GM12874 (cell line): ENCODE data around the gene DMRTB1.

Source experiments
- TF ChIP-seq, protein P1 (sequence below): IDR thresholded peaks from 2 replicates; pipeline ENCODE4 v1.5.1; 2011; ENCODE audit warnings: low read depth, mild to moderate bottlenecking, control low read depth, low read length, moderate library complexity; ENCODE audit not compliant: insufficient read depth

DMRTB1 gene

DNA sequence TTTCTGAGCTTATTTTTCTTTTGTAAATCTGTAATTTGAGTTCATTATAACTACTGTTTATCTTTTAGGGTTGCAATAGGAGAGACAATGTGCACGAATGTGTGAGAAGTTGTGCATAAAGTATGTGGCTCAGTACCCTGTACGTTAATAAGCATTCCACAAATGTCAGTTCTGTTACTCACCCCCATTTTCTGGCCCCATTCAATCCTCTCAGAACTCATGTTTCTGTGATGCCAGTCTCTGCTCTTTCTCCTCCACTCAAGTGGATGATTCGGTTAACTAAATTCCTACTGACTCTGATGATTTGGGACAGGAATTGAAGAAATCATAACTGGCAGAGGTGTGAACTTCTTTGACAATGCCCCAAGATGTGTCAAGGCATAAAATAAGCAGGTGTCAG, 10.2 kb upstream of the DMRTB1 start:
- TF ChIP-seq, protein P1, sequence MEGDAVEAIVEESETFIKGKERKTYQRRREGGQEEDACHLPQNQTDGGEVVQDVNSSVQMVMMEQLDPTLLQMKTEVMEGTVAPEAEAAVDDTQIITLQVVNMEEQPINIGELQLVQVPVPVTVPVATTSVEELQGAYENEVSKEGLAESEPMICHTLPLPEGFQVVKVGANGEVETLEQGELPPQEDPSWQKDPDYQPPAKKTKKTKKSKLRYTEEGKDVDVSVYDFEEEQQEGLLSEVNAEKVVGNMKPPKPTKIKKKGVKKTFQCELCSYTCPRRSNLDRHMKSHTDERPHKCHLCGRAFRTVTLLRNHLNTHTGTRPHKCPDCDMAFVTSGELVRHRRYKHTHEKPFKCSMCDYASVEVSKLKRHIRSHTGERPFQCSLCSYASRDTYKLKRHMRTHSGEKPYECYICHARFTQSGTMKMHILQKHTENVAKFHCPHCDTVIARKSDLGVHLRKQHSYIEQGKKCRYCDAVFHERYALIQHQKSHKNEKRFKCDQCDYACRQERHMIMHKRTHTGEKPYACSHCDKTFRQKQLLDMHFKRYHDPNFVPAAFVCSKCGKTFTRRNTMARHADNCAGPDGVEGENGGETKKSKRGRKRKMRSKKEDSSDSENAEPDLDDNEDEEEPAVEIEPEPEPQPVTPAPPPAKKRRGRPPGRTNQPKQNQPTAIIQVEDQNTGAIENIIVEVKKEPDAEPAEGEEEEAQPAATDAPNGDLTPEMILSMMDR: no peak

DNA sequence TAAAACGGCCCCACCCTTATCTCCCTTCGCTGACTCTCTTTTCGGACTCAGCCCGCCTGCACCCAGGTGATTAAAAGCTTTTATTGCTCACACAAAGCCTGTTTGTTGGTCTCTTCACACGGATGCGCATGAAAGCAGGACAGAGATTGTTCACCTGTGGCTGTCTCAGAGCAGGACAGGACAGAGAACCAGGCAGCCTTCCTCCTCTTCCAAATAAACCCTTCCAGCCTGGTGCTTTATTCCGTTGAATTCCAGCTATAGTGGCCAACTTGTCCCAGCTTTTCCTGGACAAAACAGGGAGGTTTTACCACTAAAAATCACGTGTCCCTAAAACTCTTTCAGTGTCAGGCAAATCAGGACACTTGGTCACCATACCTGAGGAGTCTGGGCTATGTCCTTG, 9.5 kb upstream of the DMRTB1 start:
- TF ChIP-seq, protein P1: no peak

DNA sequence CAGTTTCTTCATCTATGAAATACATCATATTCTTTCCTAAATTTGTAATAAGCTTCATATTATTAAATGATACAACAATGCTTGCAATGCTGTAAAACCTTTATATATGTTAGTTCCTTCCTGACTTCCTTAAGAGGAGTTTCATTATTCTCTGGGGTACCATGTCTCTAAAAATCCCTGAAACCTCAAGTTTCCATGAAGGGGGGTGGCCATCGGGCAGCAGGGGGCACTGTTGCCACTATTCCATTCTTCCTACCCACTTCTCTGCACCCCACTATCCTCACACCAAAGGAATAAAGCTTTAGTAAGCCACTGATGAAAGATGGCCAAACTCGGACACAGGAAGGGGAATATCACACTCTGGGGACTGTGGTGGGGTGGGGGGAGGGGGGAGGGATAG, 9.0 kb upstream of the DMRTB1 start:
- TF ChIP-seq, protein P1: peak; percentile 25; the same call in 1 of the 2 replicates

DNA sequence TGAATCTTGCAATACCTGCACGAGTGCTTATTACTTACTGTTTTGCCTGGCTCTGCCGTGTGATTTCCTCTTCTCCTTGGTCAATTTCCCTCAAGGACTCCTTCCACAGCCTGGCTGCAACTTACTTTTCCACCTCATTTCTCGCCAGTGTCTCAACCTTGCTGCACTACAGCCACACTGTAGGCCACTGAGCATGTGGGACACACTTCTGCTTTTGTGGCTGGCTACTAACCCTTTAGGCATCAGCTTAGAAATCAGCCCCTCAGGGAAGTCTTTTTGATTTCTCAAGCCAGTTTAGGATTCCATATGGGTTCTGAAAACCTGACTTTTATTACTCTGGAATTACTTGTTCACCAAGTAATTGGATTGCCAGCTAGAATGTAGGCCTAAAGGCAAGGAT, 5.2 kb upstream of the DMRTB1 start:
- TF ChIP-seq, protein P1: no peak

DNA sequence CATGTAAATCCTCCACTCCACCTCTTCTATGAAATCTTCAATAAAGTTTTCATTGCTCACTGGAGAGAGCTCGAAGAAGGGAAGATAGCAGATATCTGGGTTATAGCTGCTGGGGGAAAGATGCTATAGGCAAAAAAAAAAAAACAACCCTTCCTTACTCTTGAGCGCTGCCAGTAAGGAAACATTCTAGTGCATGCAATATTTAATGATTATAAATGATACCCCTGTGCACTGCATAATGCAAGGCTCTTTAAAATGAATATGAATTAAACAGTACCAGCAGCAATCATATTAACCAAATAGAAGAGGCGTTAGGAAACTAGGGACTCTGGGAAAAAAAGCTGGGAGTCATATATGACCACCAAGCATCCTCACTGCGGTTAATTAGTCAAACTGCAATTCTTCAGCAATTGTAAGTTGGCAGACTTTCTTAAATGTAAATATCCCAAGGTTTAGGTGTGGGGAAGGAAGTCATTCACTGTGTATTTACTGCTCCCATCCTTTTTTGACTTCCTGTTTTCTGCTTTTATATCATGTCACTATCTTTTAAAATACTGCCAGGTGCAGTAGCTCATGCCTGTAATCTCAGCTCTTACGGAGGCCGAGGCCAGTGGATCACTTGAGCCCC, 3.7 kb upstream of the DMRTB1 start:
- TF ChIP-seq, protein P1: no peak

DNA sequence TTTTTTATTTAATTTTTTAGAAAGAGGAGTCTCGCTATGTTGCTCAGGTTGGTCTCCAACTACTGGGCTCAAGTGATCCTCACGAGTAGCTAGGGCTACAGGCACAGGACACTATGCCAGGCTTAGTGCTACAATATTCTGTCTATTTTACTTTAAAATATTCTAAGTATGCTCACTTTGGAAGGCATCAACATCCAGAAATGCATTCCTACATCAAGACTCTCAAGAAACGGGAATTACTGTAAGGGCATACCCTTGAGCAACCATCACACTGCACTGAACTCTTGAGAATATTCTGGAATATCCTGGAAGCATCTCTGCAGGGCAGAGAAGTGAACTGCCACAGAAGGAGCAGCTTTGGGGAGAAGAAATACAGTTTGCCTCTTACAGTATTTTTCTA, 565 bp upstream of the DMRTB1 start:
- TF ChIP-seq, protein P1: no peak

DNA sequence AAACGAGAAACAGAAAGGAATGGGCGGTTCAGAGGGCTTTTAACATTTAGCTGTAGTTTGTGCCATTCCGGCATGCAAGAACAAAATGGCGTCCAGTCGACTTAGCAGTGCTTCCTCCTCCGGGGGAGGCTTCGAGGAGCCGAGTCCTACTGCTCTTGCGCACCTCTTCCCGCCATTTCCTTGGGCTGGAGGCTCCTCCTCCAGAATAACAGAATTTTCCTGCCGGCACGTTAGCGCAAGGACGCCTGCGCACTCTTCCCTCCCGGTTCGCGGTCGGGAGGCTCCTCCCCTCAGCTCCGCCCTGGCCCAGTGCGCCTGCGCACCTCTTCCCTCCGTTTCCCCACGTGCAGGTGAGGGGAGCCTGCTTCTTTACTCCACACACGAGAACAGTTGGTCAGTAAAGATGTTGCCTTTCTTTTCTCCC, 1.0 kb downstream of the DMRTB1 start:
- TF ChIP-seq, protein P1: no peak
